GM23248 (cell line): ENCODE measurements around the gene NRBP1.

Experiments used
- EZH2 ChIP-seq: fragments of 200-600 bp; sonication (generic); IDR thresholded peaks from 2 replicates; pipeline ENCODE4 v1.6.1; 2018; ENCODE audit warnings: antibody characterized with exemption, mild to moderate bottlenecking; ENCODE audit not compliant: insufficient read depth, poor library complexity, severe bottlenecking
- EZH2phosphoT487 ChIP-seq: fragments of 200-600 bp; sonication (generic); IDR thresholded peaks from 2 replicates; pipeline ENCODE4 v1.6.1; 2018; ENCODE audit warnings: antibody characterized with exemption, moderate library complexity, mild to moderate bottlenecking, low read depth; ENCODE audit not compliant: insufficient read depth

DNA sequence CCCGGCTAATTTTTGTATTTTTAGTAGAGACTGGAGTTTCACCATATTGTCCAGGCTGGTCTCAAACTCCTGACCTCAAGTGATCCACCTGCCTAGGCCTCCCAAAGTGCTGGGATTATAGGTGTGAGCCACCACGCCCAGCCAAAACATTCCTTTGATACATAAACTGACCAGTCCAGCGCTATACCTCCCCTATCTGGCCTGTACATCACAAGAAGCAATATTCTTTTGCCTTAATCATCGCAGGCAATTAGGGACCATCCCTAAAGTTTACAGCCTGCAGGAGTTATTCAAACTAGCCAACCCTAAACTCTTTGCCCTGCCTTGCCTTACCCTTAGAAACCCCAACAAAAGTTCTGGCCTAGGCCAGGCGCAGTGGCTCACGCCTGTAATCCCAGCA lies 12.3 kb upstream of the NRBP1 start:
- no peak for TF ChIP-seq EZH2phosphoT487
- no peak for TF ChIP-seq EZH2
